Smooth muscle cell of the brain vasculature (primary cell): ENCODE results near the gene TSPAN17.
"Not testable (repeated sequence)": the region's sequence is repeated elsewhere in the genome, so short reads cannot be mapped to it uniquely, and the experiment has no call there.

Experiments
- DNase-seq: peaks from one replicate; pipeline ENCODE4 v3.0.0-alpha.2; 2012; ENCODE audit warnings: low read depth, low spot score

TSPAN17 gene

GRCh38 chr5:176679365-176680225, 32.3 kb downstream of the TSPAN17 start:
- no peak for DNase-seq

- DNase-seq: no peak
Observed at GRCh38 chr5:176680226-176680563, 32.9 kb downstream of the TSPAN17 start.

- no peak for DNase-seq
Observed at GRCh38 chr5:176682016-176682531, 34.8 kb downstream of the TSPAN17 start.

- DNase-seq: no peak
Observed at GRCh38 chr5:176685010-176685409, 37.7 kb downstream of the TSPAN17 start.

GRCh38 chr5:176687247-176687646, 40.0 kb downstream of the TSPAN17 start:
- DNase-seq: no peak

GRCh38 chr5:176687881-176688280, 40.6 kb downstream of the TSPAN17 start:
- DNase-seq: no peak

GRCh38 chr5:176690911-176691310, 43.6 kb downstream of the TSPAN17 start:
- no peak for DNase-seq

- no peak for DNase-seq
Observed at GRCh38 chr5:176691524-176691923, 44.2 kb downstream of the TSPAN17 start.

- DNase-seq: no peak
Observed at GRCh38 chr5:176692326-176692725, 45.0 kb downstream of the TSPAN17 start.

- no peak for DNase-seq
Observed at GRCh38 chr5:176692839-176693476, 45.7 kb downstream of the TSPAN17 start.

- no peak for DNase-seq
Observed at GRCh38 chr5:176693477-176693851, 46.2 kb downstream of the TSPAN17 start.

- DNase-seq: no peak
Observed at GRCh38 chr5:176694146-176694545, 46.9 kb downstream of the TSPAN17 start.

GRCh38 chr5:176694631-176695030, 47.3 kb downstream of the TSPAN17 start:
- no peak for DNase-seq

- no peak for DNase-seq
Observed at GRCh38 chr5:176695073-176695472, 47.8 kb downstream of the TSPAN17 start.

- no peak for DNase-seq
Observed at GRCh38 chr5:176697267-176697933, 50.1 kb downstream of the TSPAN17 start.

GRCh38 chr5:176697934-176698538, 50.8 kb downstream of the TSPAN17 start:
- DNase-seq: no peak

- not testable (repeated sequence) for DNase-seq
Observed at GRCh38 chr5:176699446-176699845, 52.2 kb downstream of the TSPAN17 start.

GRCh38 chr5:176700239-176700847, 53.1 kb downstream of the TSPAN17 start:
- DNase-seq: no peak

- no peak for DNase-seq
Observed at GRCh38 chr5:176702671-176703641, 55.7 kb downstream of the TSPAN17 start.

GRCh38 chr5:176703857-176704256, 56.6 kb downstream of the TSPAN17 start:
- DNase-seq: no peak
